Spleen (tissue), 11 donors: Measurements from ENCODE around the gene LCE1A. TPM values are rescaled to one million over a fixed set of nuclear protein-coding genes. Genes with fewer than 3 reads are reported as not detected.

Experiments used
- DNase-seq: peaks from one replicate; pipeline ENCODE4 v3.0.0-alpha.2; 2020
- H3K27ac ChIP-seq, 8 donors: fragments of 200-600 bp; sonication (generic) in 7 of 8; 1 replicate in 4 of 8; 2 replicates in 4 of 8; pipeline versions ENCODE4 v1.5.0 to v1.8.0; 2016 to 2021; ENCODE audit warnings: inconsistent platforms in 4 of 8, mild to moderate bottlenecking in 4 of 8, moderate library complexity in 1 of 8
- H3K27me3 ChIP-seq, 7 donors: fragments of 200-600 bp; sonication (generic) in 6 of 7; replicated peaks in 1 of 7; 1 replicate in 4 of 7; 2 replicates in 3 of 7; pipeline versions ENCODE4 v1.5.0 to v1.8.0; 2016 to 2021; ENCODE audit warnings: inconsistent platforms in 3 of 7, mild to moderate bottlenecking in 1 of 7
- H3K36me3 ChIP-seq, 6 donors: fragments of 200-600 bp; sonication (generic) in 5 of 6; 1 replicate in 4 of 6; 2 replicates in 2 of 6; pipeline versions ENCODE4 v1.5.0 to v1.8.0; 2016 to 2021; ENCODE audit warnings: inconsistent platforms in 2 of 6
- H3K4me1 ChIP-seq, 6 donors: fragments of 200-600 bp; sonication (generic) in 5 of 6; 1 replicate in 3 of 6; 2 replicates in 3 of 6; pipeline versions ENCODE4 v1.5.0 to v1.8.0; 2016 to 2021; ENCODE audit warnings: inconsistent platforms in 3 of 6
- H3K4me3 ChIP-seq, 8 donors: fragments of 200-600 bp; sonication (generic) in 7 of 8; 1 replicate in 4 of 8; 2 replicates in 4 of 8; pipeline versions ENCODE4 v1.5.0 to v1.8.0; 2016 to 2021; ENCODE audit warnings: inconsistent platforms in 4 of 8, mild to moderate bottlenecking in 4 of 8, moderate library complexity in 2 of 8
- H3K9me3 ChIP-seq, 8 donors: fragments of 200-600 bp; sonication (generic) in 7 of 8; 1 replicate in 4 of 8; 2 replicates in 4 of 8; pipeline versions ENCODE4 v1.5.0 to v1.8.0; 2016 to 2021; ENCODE audit warnings: inconsistent platforms in 4 of 8
- POLR2A ChIP-seq, 3 donors: fragments of 450-650 bp; IDR thresholded peaks; one replicate each; pipeline ENCODE4 v1.5.1; 2017; ENCODE audit warnings: antibody characterized with exemption in 3 of 3, mild to moderate bottlenecking in 1 of 3
- POLR2AphosphoS5 ChIP-seq, 3 donors: sonication (generic); formaldehyde crosslinking; IDR thresholded peaks; one replicate each; pipeline ENCODE4 v1.5.1; 2017; ENCODE audit warnings: antibody characterized with exemption in 3 of 3
- WGBS, 5 donors: extraction: QIAGEN DNeasy Blood & Tissue Kit in 3 of 5; methylation state at CpG; one replicate each; pipeline versions ENCODE4 v1.1.5 to v1.1.7; 2013 to 2018; 5-methylcytosine and 5-hydroxymethylcytosine counted together
- intact Hi-C: fragments of 100-400 bp; cut with DNase I; formaldehyde crosslinking; loops from one replicate; pipeline ENCODE4 v1.15.0; 2023; ENCODE audit warnings: low total_unique reads
- polyA plus RNA-seq, 3 donors: library from polyadenylated mRNA; stranded (reverse); fragments of 200-250 nt; gene quantifications; one replicate each; pipeline ENCODE4 v1.2.1, GENCODE V29; 2013
- total RNA-seq, 7 donors: library from RNA; depleted of rRNA in 3 of 7; stranded (reverse); fragments of >200 nt in 3 of 7; fragmentation: NEBNext Ultra II Directional in 4 of 7; extraction: Animal tissue kit (Norgen Biotek cat#: 25700) in 4 of 7; gene quantifications; one replicate each; pipeline versions ENCODE4 v1.1.0 to v1.2.1, GENCODE V29; 2016 to 2021
- TF ChIP-seq, protein P1 (sequence below), 11 experiments: fragments of 200-600 bp in 7 of 11; fragments of 450-650 bp in 4 of 11; sonication (generic) in 4 of 11; IDR thresholded peaks in 8 of 11; conservative IDR thresholded peaks in 3 of 11; 1 replicate in 7 of 11; 2 replicates in 4 of 11; pipeline versions ENCODE4 v1.4.0 to v1.8.0; 2016 to 2021; ENCODE audit warnings: antibody characterized with exemption in 11 of 11, inconsistent platforms in 4 of 11, mild to moderate bottlenecking in 1 of 11
- donor health status: healthy with polysubstance abuse.
- donor health status: DM: no; HTN: no; CAD: no; lungs with moderate emphysema.
- donor health status: DM: no; HTN: no; CAD: no.
- donor health status: Bipolar disorder and iron deficiency.
- donor health status: healthy.
- donor health status: DM: no; HTN: no; CAD: no.
- donor health status: DM: yes; HTN: yes; CAD: no.

The LCE1A gene
- total and polyA plus RNA-seq, 10 donors, result not detected

DNA sequence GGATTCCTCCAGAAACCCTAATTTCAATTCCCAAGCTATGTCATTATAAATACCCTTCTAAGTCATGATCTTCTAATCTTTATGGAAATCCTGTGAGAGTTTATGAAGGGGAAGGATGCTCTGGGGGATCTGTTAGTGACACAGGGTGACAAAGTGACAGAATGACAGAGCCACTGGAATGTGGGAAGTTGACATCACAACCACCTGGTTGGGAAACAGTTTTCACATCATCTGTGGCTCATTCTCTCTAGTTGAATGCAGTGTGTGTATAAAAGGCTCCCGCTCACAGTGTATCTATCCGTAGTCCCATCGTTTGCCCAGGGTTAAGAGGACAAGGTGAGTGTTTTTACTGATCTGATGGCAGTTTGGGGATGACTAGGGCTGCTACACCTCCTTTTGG, 32.4 kb downstream of the LCE1A start, which contains the start of gene LCE7A:
LCE7A (plus strand) TSS at position 301 of the 400 bp plus-strand sequence. CDS start 702 bp downstream, outside the sequence.
- no peaks in the 10 kb centered on the region for H3K9me3 ChIP-seq
- H3K27me3 ChIP-seq, result peaks cover 0 to 7% (median 0%) of the 10 kb centered on the region in 7 donors
- no peak for TF ChIP-seq POLR2A (IDR thresholded peaks at IDR 0.05)
- TF ChIP-seq POLR2AphosphoS5 (IDR thresholded peaks at IDR 0.05), result no peak
- TF ChIP-seq, protein P1, sequence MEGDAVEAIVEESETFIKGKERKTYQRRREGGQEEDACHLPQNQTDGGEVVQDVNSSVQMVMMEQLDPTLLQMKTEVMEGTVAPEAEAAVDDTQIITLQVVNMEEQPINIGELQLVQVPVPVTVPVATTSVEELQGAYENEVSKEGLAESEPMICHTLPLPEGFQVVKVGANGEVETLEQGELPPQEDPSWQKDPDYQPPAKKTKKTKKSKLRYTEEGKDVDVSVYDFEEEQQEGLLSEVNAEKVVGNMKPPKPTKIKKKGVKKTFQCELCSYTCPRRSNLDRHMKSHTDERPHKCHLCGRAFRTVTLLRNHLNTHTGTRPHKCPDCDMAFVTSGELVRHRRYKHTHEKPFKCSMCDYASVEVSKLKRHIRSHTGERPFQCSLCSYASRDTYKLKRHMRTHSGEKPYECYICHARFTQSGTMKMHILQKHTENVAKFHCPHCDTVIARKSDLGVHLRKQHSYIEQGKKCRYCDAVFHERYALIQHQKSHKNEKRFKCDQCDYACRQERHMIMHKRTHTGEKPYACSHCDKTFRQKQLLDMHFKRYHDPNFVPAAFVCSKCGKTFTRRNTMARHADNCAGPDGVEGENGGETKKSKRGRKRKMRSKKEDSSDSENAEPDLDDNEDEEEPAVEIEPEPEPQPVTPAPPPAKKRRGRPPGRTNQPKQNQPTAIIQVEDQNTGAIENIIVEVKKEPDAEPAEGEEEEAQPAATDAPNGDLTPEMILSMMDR (IDR thresholded peaks at IDR 0.05 in 8 of 11, conservative IDR thresholded peaks at IDR 0.05 in 3 of 11), result no peak
- no peak within 1 kb of the TSS for H3K4me3 ChIP-seq
- intact Hi-C loops, result no loop called here
- 88 to 94% (median 89%) methylated on average over 3 of the region's 3 CpGs for WGBS, 5 donors
- no peaks in the 10 kb centered on the region for H3K4me1 ChIP-seq
- H3K27ac ChIP-seq, result no peak within 1 kb of the TSS
- H3K36me3 ChIP-seq, result no peaks in the 10 kb centered on the region
- no peak for DNase-seq

DNA sequence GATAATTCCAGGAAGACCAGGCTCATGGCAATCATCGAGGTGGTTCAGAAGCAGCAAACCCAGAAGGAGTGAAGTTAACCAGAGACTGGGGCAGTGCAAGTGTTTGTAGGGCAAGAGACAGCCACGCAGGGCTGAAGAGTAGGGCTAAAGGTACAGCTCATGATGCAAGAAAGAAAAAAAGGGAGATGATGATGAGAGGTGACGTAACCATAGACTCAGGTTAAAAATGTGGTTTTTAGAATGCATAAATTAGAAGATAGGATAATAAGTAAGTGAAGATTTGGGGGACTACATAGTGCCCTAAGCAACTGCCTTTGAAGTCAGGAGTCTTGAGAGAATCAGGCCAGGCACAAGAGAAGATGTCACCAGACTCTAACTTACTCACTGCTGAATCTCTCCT, 32.9 kb downstream of the LCE1A start:
- WGBS, 5 donors, result 64 to 71% (median 68%) methylated on average over 3 of the region's 3 CpGs
- DNase-seq, result no peak
- Histone ChIP-seq H3K4me1 (no peaks in the 10 kb centered on the region), H3K27me3 (peaks cover 0 to 7% (median 0%) of the 10 kb centered on the region in 7 donors), H3K4me3 (no peak overlapping the region), H3K27ac (no peak overlapping the region), H3K36me3 (no peaks in the 10 kb centered on the region), H3K9me3 (no peaks in the 10 kb centered on the region)
- intact Hi-C loops, result no loop called here
- TF ChIP-seq POLR2AphosphoS5 (IDR thresholded peaks at IDR 0.05) (no peak), POLR2A (IDR thresholded peaks at IDR 0.05) (no peak)
- TF ChIP-seq, protein P1 (IDR thresholded peaks at IDR 0.05 in 8 of 11, conservative IDR thresholded peaks at IDR 0.05 in 3 of 11), result no peak

DNA sequence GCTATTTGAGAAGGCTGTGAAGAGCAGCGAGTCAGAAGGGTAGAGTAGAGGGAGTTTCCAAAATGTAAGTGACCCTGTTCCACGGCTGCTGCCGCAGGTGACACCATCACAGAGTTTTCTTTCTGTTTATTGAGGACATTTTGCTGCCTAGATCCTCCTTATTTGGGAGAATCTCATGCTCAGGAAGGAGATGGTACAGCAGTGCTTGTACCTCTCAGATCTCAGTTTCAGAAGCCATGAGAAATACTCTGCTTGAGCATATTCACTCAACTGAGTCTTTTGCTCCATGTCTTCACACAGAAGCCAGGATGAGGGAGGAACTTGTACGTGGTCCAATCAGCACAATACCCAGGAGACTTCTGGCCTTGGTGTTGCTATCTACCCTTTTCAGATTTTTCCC, 34.1 kb downstream of the LCE1A start:
- Histone ChIP-seq H3K36me3 (no peaks in the 10 kb centered on the region), H3K9me3 (no peaks in the 10 kb centered on the region), H3K4me3 (no peak overlapping the region), H3K4me1 (no peaks in the 10 kb centered on the region), H3K27ac (no peak overlapping the region), H3K27me3 (peaks cover 0 to 7% (median 0%) of the 10 kb centered on the region in 7 donors)
- DNase-seq, result no peak
- 65 to 76% (median 74%) methylated on average over 4 of the region's 4 CpGs for WGBS, 5 donors
- TF ChIP-seq POLR2A (IDR thresholded peaks at IDR 0.05), result no peak
- TF ChIP-seq POLR2AphosphoS5 (IDR thresholded peaks at IDR 0.05), result no peak
- TF ChIP-seq, protein P1 (IDR thresholded peaks at IDR 0.05 in 8 of 11, conservative IDR thresholded peaks at IDR 0.05 in 3 of 11), result no peak
- intact Hi-C loops, result no loop called here

DNA sequence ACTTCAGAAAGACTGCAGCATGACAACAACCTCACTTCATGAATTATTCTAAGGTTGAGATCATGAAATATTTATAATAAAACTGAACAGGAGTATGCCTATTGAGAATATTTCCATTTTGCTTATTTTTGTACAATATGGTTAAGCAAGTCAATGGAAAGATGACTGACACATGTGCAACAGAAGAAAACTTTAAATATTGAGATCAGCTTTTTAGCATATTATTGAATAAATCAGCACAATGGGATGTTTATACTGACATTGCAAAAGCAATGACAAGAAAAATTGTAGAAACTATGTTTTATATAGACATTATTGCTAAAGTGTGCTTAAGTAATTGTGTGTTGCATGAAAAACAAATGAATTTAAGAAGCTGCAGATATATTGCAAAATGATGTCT, 37.2 kb downstream of the LCE1A start:
- Histone ChIP-seq H3K9me3 (no peaks in the 10 kb centered on the region), H3K4me1 (no peaks in the 10 kb centered on the region), H3K27ac (no peak overlapping the region), H3K27me3 (no peaks in the 10 kb centered on the region), H3K4me3 (no peak overlapping the region), H3K36me3 (no peaks in the 10 kb centered on the region)
- intact Hi-C loops, result no loop called here
- DNase-seq, result no peak
- TF ChIP-seq POLR2AphosphoS5 (IDR thresholded peaks at IDR 0.05) (no peak), POLR2A (IDR thresholded peaks at IDR 0.05) (no peak)
- TF ChIP-seq, protein P1 (IDR thresholded peaks at IDR 0.05 in 8 of 11, conservative IDR thresholded peaks at IDR 0.05 in 3 of 11), result no peak
